LHCN-M2 (cell line): Measurements from ENCODE around the gene LYPD8. TPM values are rescaled to one million over a fixed set of nuclear protein-coding genes. Genes with fewer than 3 reads are reported as not detected.
A peak's percentile ranks its signal among the peaks of the same experiment; 100 is the strongest.
"Not testable (repeated sequence)": the region's sequence is repeated elsewhere in the genome, so short reads cannot be mapped to it uniquely, and the experiment has no call there.

ENCODE experiments used
- DNase-seq: peaks from one replicate; pipeline ENCODE4 v3.0.0-alpha.2; 2012; ENCODE audit warnings: low read depth
- polyA plus RNA-seq: library from polyadenylated mRNA; unstranded; fragments of >200 nt; gene quantifications from one replicate; pipeline ENCODE4 v1.2.1, GENCODE V29; 2012; ENCODE audit warnings: missing spikeins
- total RNA-seq: library from RNA; depleted of rRNA; stranded (reverse); fragments of >200 nt; gene quantifications from 2 replicates; pipeline ENCODE4 v1.2.3, GENCODE V29; 2014; rRNA removed

LYPD8 gene
- total RNA-seq, result not detected in 2 replicates
- polyA plus RNA-seq, result not detected

DNA sequence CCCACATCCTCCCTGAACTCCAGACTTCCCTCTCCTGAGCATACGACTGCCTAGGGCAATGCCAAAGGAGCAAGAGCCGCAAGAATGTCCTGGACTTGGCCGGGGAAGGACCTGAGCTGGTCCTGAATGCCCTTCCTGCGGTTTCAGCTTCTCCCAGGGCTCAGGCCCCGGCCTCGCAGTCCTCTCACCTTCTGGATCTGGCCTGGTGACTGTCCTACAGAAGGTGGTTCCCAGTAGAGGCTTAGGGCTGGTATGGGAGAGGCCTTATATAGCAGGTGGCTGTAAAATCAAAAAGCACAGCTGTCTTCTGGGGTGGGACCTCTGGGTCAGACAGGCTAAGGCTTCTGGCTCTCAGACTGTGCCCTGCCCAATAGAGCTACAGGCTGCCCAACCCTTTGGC is at the start of gene LYPD8:
Gene LYPD8, minus strand, starts transcription at position 243 of the 400 bp plus-strand sequence. CDS start 4,678 bp downstream, outside the sequence.
- no peak for DNase-seq

- no peak for DNase-seq
These were observed 49.5 kb upstream of the LYPD8 start for GRCh38 chr1:248804771-248805681.

- DNase-seq, result not testable (repeated sequence)
These were observed 47.9 kb upstream of the LYPD8 start for GRCh38 chr1:248803501-248803900.

DNA sequence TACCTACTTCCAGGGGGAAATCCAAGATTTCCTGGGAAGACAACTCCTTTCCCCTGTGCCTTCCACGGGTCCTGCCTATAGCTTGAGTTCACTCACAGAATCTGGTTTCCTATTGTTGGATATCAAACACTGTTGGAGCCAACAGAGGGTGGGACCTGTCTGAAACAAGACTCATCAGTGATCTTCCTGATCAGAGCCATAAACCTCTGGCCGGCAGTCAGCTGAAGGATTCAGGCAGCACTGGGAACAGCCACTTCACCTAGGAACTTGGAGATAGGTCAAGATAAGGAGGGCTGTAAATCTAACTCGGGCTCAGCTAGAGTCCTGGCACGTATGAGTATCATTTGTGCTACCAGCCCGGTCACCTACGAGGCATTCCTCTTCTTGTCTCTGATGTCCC is 46.9 kb upstream of the LYPD8 start:
- no peak for DNase-seq

DNA sequence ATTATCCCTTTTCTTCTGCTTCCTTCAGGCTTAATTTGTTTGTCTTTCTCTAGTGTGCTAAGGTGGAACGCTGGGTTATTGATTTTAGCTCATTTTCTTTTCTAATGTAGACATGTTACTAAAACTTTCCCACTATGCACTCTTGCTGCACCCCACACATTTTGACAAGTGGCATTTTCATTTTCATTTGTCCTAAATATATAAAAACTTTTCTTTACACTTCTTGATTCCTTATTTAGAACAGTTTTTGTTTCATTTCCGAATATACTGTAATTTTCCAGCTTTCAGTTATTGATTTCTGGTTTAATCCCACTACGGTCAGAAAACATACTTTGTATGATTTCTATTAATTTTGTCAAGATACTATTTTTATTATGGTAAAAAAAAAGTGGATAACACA is 44.9 kb upstream of the LYPD8 start:
- no peak for DNase-seq

- DNase-seq, result no peak
These were observed 43.2 kb upstream of the LYPD8 start for GRCh38 chr1:248798791-248799190.

GRCh38 chr1:248794663-248795062 is 39.1 kb upstream of the LYPD8 start:
- not testable (repeated sequence) for DNase-seq

DNA sequence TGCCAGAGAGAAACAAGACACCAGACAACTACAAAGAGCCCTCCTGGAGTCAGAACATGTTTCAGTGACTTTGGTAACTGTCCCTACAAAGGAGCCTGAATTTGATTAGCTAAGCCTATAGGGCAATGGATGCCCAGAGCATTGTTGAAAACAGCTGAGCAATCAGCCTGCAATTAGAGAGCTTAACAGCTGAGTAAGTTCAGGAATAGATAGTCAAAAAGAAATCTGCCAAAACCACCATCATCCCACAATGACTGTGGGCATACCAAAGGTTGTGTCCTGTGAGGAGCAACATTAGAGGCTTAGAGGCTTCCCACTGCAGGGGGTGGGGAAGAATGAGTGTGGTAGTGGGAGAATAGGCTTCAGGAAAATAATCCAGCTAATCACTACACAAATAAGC is 38.0 kb upstream of the LYPD8 start:
- DNase-seq, result no peak

GRCh38 chr1:248792342-248792741 is 36.8 kb upstream of the LYPD8 start:
- DNase-seq, result no peak

DNA sequence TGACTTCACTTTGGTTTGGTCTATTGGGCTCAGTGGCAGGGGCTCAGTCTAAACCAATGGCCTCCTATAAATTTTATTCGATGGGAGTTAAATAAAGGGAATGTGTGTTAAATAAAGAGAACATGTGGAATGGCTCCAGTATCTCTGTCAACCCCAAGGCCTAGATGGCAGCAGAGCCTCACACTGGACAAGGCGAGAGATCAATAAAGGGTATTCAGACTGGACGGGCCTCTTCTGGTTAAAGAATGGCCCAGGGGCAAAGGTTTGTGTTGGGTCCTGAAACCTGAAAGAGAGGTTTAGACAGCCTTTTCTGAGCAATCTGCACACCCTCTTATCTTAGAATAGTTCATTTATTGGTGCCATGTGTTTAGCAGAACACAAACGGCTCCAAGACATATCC is 35.5 kb upstream of the LYPD8 start:
- DNase-seq, result no peak

GRCh38 chr1:248790456-248790855 is 34.9 kb upstream of the LYPD8 start:
- no peak for DNase-seq

- DNase-seq, result not testable (repeated sequence)
These were observed 33.8 kb upstream of the LYPD8 start for GRCh38 chr1:248789337-248789736.

- no peak for DNase-seq
These were observed 32.8 kb upstream of the LYPD8 start for GRCh38 chr1:248788327-248788726.

DNA sequence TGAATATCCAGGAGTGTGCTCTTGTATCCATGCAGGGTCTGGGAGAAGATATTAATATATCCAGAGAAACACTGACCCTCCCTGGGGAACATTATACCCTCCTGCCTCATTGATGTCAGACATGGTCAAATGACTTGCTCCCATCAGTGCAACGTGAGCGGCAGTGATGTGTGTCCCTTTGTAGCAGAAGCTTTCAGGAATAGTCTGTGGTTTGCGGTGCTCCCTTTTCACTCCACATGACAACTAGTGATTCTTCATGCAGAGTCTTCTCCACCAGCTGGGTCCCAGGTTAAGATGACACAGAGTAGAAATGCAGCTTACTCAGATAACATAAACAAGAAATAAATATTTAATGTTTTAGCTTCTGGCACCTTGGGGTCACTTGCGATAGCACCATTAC is 31.9 kb upstream of the LYPD8 start:
- DNase-seq, result no peak

DNA sequence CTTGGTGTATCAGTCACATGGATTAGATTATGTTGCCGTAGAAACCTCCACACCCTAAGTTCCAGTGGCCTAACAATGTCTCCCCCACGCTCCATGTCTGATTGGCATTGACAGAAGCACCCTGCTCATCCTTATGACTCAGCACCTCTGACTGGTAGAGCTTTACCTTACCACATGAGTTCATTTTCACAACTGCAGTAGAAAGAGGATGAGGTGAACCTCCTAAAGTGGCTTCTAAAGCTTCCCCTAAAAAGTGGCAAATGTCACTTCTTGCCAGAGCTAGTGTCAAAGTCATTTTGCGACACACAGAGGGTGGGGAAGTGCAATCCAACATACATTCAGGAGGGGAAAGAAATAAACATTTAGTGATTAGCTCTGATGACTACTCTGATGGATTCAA is 30.6 kb upstream of the LYPD8 start:
- DNase-seq, result peak; percentile 57

DNA sequence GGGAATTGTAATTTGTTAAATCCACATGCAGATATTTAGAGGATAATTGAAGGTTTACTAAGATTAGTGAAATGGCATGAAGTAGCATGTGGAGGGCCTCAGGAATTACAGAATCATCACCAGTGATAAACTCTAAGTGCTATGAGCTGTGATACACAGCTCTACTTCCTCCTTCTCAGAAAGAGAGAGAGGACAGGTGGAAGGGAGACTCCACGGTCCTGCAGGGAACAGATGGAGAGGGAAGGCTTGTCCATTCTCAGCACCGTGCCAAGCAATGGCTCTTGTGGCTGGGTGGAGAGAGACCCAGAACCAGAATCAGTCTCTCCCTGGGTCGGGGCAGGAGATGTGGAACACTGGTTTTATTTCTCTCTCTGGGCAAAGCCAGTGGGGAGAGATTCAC is 27.8 kb upstream of the LYPD8 start:
- no peak for DNase-seq

DNA sequence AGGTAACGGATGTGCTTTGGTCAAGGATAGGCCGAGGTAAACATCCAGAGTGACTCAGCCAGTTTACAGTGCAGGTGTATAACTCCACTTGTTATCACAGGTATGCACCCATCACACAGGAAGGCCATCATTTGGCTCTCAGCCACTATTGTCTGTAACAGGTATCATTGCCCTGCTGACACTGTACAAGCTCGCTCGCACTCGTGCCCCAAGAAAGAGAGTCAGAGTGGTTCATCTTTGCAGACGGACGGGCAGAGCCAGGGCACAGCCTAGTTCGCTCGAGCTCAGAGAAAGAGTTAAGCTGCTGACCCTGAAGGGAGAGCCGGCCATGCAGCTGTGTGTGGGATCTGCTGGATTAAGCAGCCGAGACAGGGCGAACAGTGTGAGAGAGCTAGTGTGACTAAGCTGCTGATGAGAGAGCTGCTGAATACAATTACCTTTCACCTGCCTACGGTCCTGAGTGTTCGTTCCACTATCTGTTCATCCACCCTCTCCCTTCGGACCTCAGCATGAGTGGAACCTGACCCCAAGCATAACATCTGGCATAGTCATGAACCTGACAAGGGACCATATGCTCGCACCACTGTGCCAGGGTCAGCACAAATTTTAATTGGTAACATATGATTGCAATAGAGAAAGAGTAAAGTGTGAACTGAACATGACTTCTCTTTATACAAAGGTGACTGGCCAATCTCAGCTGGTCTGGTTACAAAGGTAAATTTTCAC is 27.0 kb upstream of the LYPD8 start:
- DNase-seq, result no peak

GRCh38 chr1:248779350-248779749 is 23.8 kb upstream of the LYPD8 start:
- no peak for DNase-seq

DNA sequence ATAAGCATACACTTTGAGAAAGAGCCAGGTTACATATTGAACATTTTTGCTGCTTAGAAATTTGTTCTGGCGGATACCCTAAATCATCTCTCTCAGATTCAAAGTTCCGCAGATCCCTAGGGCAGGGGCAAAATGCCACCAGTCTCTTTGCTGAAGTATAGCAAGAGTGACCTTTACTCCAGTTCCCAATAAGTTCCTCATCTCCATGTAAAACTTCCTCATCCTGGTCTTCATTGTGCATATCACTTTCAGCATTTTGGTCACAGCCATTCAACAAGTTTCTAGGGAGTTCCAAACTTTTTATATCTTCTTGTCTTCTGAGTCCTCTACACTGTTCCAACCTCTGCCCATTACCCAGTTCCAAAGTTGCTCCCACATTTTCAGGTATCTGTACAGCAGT is 23.3 kb upstream of the LYPD8 start:
- DNase-seq, result no peak

GRCh38 chr1:248776991-248777390 is 21.4 kb upstream of the LYPD8 start:
- no peak for DNase-seq

DNA sequence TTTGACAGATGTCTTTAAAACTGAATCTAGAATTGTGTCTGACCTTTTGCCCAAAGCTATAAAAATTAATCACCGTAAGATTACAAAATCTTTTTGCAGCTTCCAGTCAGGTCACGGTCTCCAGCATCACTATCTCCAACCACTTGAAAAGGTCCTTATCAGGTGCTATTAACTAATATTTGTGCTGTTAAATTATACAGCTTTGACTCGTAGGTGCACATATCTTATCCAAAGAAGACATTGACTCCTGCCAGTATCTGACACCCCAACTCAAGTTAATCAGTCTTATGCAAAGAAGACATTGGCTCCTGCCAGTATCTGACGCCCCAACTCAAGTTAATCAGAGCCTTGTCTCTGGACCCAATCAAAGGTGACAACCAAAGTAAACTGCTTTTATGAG is 19.9 kb upstream of the LYPD8 start:
- no peak for DNase-seq

- no peak for DNase-seq
These were observed 4.1 kb upstream of the LYPD8 start for GRCh38 chr1:248759644-248760043.

GRCh38 chr1:248758352-248758751 is 2.8 kb upstream of the LYPD8 start:
- DNase-seq, result no peak
